ENCODE data around the gene BCR. TPM values are rescaled to one million over a fixed set of nuclear protein-coding genes. Genes with fewer than 3 reads are reported as not detected.

BCR gene
- total RNA-seq, 2 experiments from 2014 or later = 42.2 to 51.3 TPM

GRCh38 chr22:23268139-23268712 lies 87.9 kb downstream of the BCR start:
- Histone ChIP-seq H3K4me3 (ENCODE audit: low read depth, low read length, poor library complexity, severe bottlenecking) (peak overlapping the region; percentile 47), H2AFZ (ENCODE audit: low read length) (no peak overlapping the region), H4K20me1 (ENCODE audit: insufficient read depth, low read length) (no peaks in the 10 kb centered on the region), H3K4me1 (ENCODE audit: insufficient read depth, low read length, poor library complexity, severe bottlenecking) (peaks cover 92% of the 10 kb centered on the region), H3K4me2 (ENCODE audit: low read length) (peak overlapping the region; percentile 72), H3K79me2 (ENCODE audit: insufficient read depth, low read depth, low read length) (no peaks in the 10 kb centered on the region), H3K36me3 (ENCODE audit: insufficient read depth, low read length) (peaks cover 28% of the 10 kb centered on the region; the same call in 1 of the 2 replicates), H3K27ac (ENCODE audit: low read depth, low read length, poor library complexity, severe bottlenecking) (peak overlapping the region; percentile 94), H3K9me3 (ENCODE audit: low read length) (no peaks in the 10 kb centered on the region), H3K9me2 (ENCODE audit: insufficient read depth, low read length) (no peaks in the 10 kb centered on the region)
- intact Hi-C loops (cut with micrococcal nuclease; ENCODE audit: unreplicated experiment) = loop anchor here (2.0 kb wide), 1 partner anchor 383 kb away; no protein-coding TSS in a partner anchor
- TF ChIP-seq, protein P1, sequence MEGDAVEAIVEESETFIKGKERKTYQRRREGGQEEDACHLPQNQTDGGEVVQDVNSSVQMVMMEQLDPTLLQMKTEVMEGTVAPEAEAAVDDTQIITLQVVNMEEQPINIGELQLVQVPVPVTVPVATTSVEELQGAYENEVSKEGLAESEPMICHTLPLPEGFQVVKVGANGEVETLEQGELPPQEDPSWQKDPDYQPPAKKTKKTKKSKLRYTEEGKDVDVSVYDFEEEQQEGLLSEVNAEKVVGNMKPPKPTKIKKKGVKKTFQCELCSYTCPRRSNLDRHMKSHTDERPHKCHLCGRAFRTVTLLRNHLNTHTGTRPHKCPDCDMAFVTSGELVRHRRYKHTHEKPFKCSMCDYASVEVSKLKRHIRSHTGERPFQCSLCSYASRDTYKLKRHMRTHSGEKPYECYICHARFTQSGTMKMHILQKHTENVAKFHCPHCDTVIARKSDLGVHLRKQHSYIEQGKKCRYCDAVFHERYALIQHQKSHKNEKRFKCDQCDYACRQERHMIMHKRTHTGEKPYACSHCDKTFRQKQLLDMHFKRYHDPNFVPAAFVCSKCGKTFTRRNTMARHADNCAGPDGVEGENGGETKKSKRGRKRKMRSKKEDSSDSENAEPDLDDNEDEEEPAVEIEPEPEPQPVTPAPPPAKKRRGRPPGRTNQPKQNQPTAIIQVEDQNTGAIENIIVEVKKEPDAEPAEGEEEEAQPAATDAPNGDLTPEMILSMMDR (conservative IDR thresholded peaks at IDR 0.05; ENCODE audit: low read length) = no peak
- TF ChIP-seq EZH2phosphoT487 (IDR thresholded peaks at IDR 0.05; ENCODE audit: borderline replicate concordance, low read depth, low read length) = no peak
- no TSS peak for BruUV-seq (replicated peaks)
- ChIA-PET POLR2A (interaction anchor here (0.6 to 1.4 kb wide), 4 partner anchors 9 to 105 kb away, joined by 3 to 4 read pairs (median 3); no protein-coding TSS in a partner anchor), CTCF (ENCODE audit: unreplicated experiment) (no interaction called here)
- peak; percentile 73 for DNase-seq (ENCODE audit: low spot score)

DNA sequence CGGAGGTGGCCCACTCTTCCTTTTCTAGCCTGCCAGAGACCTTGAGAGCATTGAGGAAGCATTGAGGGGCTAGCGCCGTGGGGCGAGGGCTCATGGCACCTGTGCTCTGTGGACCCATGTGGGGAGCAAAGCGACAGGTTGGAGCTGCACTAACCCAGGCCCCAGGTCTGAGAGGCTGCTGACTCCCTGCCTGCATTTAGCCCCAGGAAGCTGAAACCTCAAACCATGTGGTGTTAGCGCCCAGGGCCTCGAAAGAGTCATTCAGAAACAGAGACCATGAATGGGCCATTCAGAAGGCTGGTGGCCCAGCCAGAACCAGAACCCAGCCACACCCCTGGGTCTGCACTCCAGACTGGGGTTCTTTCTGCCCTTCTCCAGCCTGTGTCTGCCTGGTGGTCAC lies 88.6 kb downstream of the BCR start:
- CTCF ChIA-PET (ENCODE audit: unreplicated experiment) = no interaction called here
- H3K36me3 ChIP-seq (ENCODE audit: insufficient read depth, low read length) = peaks cover 28% of the 10 kb centered on the region; the same call in 1 of the 2 replicates
- peak overlapping the region; percentile 47 for H3K4me3 ChIP-seq (ENCODE audit: low read depth, low read length, poor library complexity, severe bottlenecking)
- H3K4me1 ChIP-seq (ENCODE audit: insufficient read depth, low read length, poor library complexity, severe bottlenecking) = peaks cover 86% of the 10 kb centered on the region
- H2AFZ ChIP-seq (ENCODE audit: low read length) = no peak overlapping the region
- H3K9me3 ChIP-seq (ENCODE audit: low read length) = no peaks in the 10 kb centered on the region
- peak; percentile 84 for DNase-seq (ENCODE audit: low spot score)
- H3K79me2 ChIP-seq (ENCODE audit: insufficient read depth, low read depth, low read length) = no peaks in the 10 kb centered on the region
- H3K9me2 ChIP-seq (ENCODE audit: insufficient read depth, low read length) = no peaks in the 10 kb centered on the region
- H3K27ac ChIP-seq (ENCODE audit: low read depth, low read length, poor library complexity, severe bottlenecking) = peak overlapping the region; percentile 94
- TF ChIP-seq EZH2phosphoT487 (IDR thresholded peaks at IDR 0.05; ENCODE audit: borderline replicate concordance, low read depth, low read length) = no peak
- TF ChIP-seq, protein P1 (conservative IDR thresholded peaks at IDR 0.05; ENCODE audit: low read length) = no peak
- intact Hi-C loops (cut with micrococcal nuclease; ENCODE audit: unreplicated experiment) = loop anchor here (1.0 to 2.0 kb wide), 4 partner anchors 49 to 384 kb away; partner anchors contain the start of gene BCR
- no peaks in the 10 kb centered on the region for H4K20me1 ChIP-seq (ENCODE audit: insufficient read depth, low read length)
- BruUV-seq (replicated peaks) = no TSS peak
- POLR2A ChIA-PET = interaction anchor here (0.7 to 1.3 kb wide), 3 partner anchors 49 to 233 kb away, joined by 3 to 4 read pairs (median 4); no protein-coding TSS in a partner anchor
- H3K4me2 ChIP-seq (ENCODE audit: low read length) = peak overlapping the region; percentile 72
